Right cardiac atrium (tissue), 5 donors: ENCODE data around the gene VPS41. TPM values are rescaled to one million over a fixed set of nuclear protein-coding genes. Genes with fewer than 3 reads are reported as not detected.
"Not testable (repeated sequence)": the region's sequence is repeated elsewhere in the genome, so short reads cannot be mapped to it uniquely, and the experiment has no call there.

ENCODE experiments used
- ATAC-seq, 2 donors: fragments of 200-7000 bp; cut with Tn5 transposase; one replicate each; pipeline versions ENCODE4 v1.8.0 to v1.9.1; 2020; ENCODE audit warnings: moderate library complexity in 2 of 2, mild to moderate bottlenecking in 1 of 2
- DNase-seq, 3 donors: peaks; one replicate each; pipeline ENCODE4 v3.0.0-alpha.2; 2020
- H3K27ac ChIP-seq: one replicate; pipeline ENCODE4 v1.5.1; 2013; ENCODE audit warnings: mild to moderate bottlenecking, low read length, control low read depth, moderate library complexity
- H3K27me3 ChIP-seq: one replicate; pipeline ENCODE4 v1.6.1; 2013; ENCODE audit not compliant: control insufficient read depth, insufficient read depth
- H3K4me1 ChIP-seq: one replicate; pipeline ENCODE4 v1.6.1; 2013; ENCODE audit warnings: low read length; ENCODE audit not compliant: control insufficient read depth, insufficient read depth
- H3K4me3 ChIP-seq: one replicate; pipeline ENCODE4 v1.5.1; 2013; ENCODE audit warnings: low read length, control low read depth
- H3K9me3 ChIP-seq: one replicate; pipeline ENCODE4 v1.6.1; 2013; ENCODE audit warnings: low read length; ENCODE audit not compliant: control insufficient read depth
- WGBS: extraction: QIAGEN DNeasy Blood & Tissue Kit; methylation state at CpG from one replicate; pipeline ENCODE4 v1.1.7; 2013; 5-methylcytosine and 5-hydroxymethylcytosine counted together
- intact Hi-C, 4 donors: fragments of 100-400 bp; cut with DNase I; formaldehyde crosslinking; loops; one replicate each; pipeline versions ENCODE4 v1.11.0 to v1.14.0; 2022 to 2023
- polyA plus RNA-seq: library from polyadenylated mRNA; stranded (reverse); fragments of 200-250 nt; gene quantifications from one replicate; pipeline ENCODE4 v1.2.3, GENCODE V29; 2013
- total RNA-seq, 4 donors: library from RNA; stranded (reverse); fragmentation: NEBNext Ultra II Directional; extraction: Animal tissue kit (Norgen Biotek cat#: 25700); gene quantifications; one replicate each; pipeline ENCODE4 v1.2.1, GENCODE V29; 2021
- donor health status: healthy with polysubstance abuse.
- donor health status: DM: no; HTN: yes; CAD: no.
- donor health status: DM: no; HTN: no; CAD: no.
- donor health status: DM: no; HTN: yes; CAD: no; lungs with severe emphysema.
- donor health status: DM: yes; HTN: yes; CAD: no.

Gene VPS41
- total and polyA plus RNA-seq, 5 donors, result 11.5 to 54.7 (median 45.5) TPM

- H3K9me3 ChIP-seq, result no peaks in the 10 kb centered on the region
- H3K27ac ChIP-seq, result no peak overlapping the region
- ATAC-seq, result no peak
- DNase-seq, result no peak
- H3K27me3 ChIP-seq, result no peaks in the 10 kb centered on the region
- WGBS, result 77% methylated on average over 4 of the region's 4 CpGs
- intact Hi-C loops, result no loop called here
- H3K4me3 ChIP-seq, result no peak overlapping the region
- no peaks in the 10 kb centered on the region for H3K4me1 ChIP-seq
These were observed 53.6 kb downstream of the VPS41 start for GRCh38 chr7:38855386-38855785.

GRCh38 chr7:38854947-38855346 lies 54.0 kb downstream of the VPS41 start:
- H3K4me3 ChIP-seq, H3K9me3 ChIP-seq, ATAC-seq, H3K4me1 ChIP-seq, intact Hi-C loops, H3K27ac ChIP-seq, DNase-seq, H3K27me3 ChIP-seq: not testable (repeated sequence)
- 98% methylated on average over 7 of the region's 7 CpGs for whole genome bisulfite sequencing

- WGBS, result 90% methylated on average over 2 of the region's 2 CpGs
- no peaks in the 10 kb centered on the region for H3K9me3 ChIP-seq
- no peak overlapping the region for H3K27ac ChIP-seq
- no peaks in the 10 kb centered on the region for H3K4me1 ChIP-seq
- ATAC-seq (no peak), DNase-seq (no peak)
- intact Hi-C loops, result no loop called here
- no peak overlapping the region for H3K4me3 ChIP-seq
- H3K27me3 ChIP-seq, result no peaks in the 10 kb centered on the region
These were observed 57.7 kb downstream of the VPS41 start for GRCh38 chr7:38851321-38851720.

DNA sequence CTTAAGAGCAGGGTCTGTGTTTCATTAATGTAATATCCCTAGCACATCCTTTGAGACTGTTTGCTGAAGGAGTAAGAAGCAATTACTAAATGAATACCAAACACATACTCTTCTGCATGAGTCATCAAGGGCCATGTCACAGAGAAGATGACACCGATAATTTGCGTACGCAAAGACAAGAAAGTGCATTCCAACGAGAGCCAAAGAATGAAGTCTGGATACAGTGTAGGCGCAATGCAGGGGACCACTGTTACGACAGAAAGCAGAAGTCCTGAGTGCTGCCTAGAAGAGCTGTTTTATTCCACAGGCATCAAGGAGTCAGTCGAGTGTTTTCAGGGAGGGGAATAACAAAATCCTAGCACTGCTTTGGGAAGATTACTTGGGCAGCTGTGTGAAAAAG lies 62.7 kb downstream of the VPS41 start:
- no peak for DNase-seq
- intact Hi-C loops, result no loop called here
- 87% methylated on average over 7 of the region's 7 CpGs for WGBS
- Histone ChIP-seq H3K27ac (no peak overlapping the region), H3K4me3 (no peak overlapping the region), H3K27me3 (no peaks in the 10 kb centered on the region), H3K4me1 (no peaks in the 10 kb centered on the region), H3K9me3 (no peaks in the 10 kb centered on the region)
- ATAC-seq, result no peak

DNA sequence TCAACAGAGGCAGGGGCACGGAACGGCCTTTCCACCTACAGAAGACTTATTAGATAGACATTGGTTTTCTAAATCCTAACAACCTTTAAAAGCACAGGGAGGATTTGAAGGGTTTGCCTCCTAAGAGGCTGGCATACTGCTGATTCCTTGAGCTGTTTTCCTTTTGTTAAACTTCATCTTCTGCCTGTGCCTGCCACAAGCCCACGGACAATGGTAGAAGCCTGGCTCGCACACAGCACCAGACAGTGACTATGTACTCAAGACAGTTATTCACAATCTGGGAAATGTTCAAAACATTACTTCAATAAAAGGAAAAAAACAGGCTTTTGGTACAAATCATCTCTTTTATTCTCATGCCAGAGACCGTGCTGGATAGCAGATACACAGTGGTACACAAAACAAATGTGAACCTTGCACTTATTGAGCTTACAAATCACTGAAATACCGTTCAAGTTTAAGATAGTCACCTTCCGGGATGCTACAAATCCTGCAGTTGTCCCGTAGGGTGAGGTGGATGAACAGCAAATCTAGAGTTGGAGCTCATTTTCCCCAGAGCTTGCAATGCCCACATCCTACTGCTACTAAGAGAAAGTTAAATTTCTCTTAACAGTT lies 63.9 kb downstream of the VPS41 start:
- no peak for ATAC-seq
- H3K27me3 ChIP-seq, result no peaks in the 10 kb centered on the region
- WGBS, result 95% methylated on average over 8 of the region's 8 CpGs

DNA sequence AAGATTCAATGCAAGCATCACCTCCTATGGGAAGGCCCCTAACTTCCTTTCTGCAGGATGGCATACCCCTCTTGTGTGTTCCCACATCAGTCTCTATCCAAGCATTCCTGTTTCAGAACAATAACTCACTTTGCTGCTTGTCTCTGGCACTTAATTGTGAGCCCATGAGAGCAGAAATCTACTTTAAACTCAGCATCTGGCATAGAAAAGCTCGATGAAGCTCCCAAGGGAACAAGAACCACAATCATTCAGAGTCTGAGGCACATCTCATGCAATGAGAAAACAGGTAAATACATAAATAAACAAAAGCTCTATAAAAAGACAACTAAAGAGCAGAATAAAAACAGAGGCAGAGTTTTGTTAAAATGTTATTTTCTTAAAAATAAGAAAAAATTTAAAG lies 66.2 kb downstream of the VPS41 start:
- 67% methylated on average over 1 of the region's 1 CpG for WGBS
- no peak for DNase-seq
- Histone ChIP-seq H3K9me3 (no peaks in the 10 kb centered on the region), H3K27me3 (no peaks in the 10 kb centered on the region), H3K4me1 (no peaks in the 10 kb centered on the region), H3K27ac (no peak overlapping the region), H3K4me3 (no peak overlapping the region)
- no peak for ATAC-seq
- intact Hi-C loops, result no loop called here

More for the DNA sequence above, 63.9 kb downstream of the VPS41 start:
- intact Hi-C loops, result no loop called here
- no peak overlapping the region for H3K4me3 ChIP-seq
- no peak for DNase-seq
- H3K4me1 ChIP-seq, result no peaks in the 10 kb centered on the region
- no peaks in the 10 kb centered on the region for H3K9me3 ChIP-seq
- no peak overlapping the region for H3K27ac ChIP-seq

DNA sequence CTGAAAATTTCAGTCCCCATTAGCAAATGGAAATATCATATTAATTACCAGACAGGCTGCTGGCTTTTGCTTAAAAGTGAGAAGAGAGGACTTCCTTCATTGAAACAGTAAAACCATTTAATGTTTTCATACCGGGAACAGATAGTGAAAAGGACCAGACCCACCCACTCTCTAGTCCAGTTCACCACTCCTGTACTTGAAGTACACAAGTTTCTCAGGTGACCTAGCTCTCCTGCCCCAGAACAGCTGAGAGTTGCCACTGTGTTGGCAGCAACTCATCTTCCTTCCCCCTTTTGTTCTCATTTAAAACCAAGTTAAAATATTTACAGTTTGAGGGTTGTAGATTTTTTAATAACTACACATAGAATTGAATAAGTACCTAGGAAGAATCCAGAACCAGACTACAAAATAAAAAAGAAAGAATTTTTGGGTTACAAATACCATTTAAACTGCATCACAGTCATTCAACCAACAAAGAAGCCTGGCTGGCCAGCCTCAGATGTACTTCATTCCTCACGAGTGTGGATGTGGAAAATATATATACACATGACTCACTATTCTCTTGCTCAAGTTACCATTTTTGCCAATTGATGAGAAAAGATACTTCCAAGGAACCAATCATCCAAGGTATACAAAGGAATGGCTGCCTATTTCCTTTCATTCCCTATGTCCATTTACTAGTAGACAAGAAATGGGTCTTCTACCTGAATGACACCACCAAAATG lies 68.1 kb downstream of the VPS41 start:
- H3K27me3 ChIP-seq, result no peaks in the 10 kb centered on the region
- intact Hi-C loops, result no loop called here
- ATAC-seq (no peak), DNase-seq (no peak)
- WGBS, result 77% methylated on average over 2 of the region's 2 CpGs
- H3K27ac ChIP-seq, result no peak overlapping the region
- no peaks in the 10 kb centered on the region for H3K4me1 ChIP-seq
- H3K4me3 ChIP-seq, result no peak overlapping the region
- H3K9me3 ChIP-seq, result no peaks in the 10 kb centered on the region

DNA sequence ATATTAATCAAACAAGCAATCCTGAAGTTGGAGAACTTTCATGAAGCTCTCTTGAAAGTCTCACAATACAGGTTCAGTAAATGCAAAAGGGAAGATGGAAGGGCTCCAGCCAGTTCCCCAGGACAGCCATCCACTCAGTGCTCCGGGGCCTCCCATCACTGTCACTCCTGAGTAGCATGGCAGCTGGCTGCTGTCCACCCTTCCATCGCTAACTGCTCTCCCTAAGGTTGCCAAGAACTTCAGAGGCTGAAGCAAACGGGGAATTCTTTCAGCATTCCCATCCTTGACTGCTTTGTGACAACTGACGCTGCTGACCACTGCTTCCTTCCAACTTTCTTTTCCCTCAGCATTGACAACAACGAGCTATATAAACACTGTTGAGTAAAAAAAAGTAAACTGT lies 69.1 kb downstream of the VPS41 start:
- Histone ChIP-seq H3K27me3 (no peaks in the 10 kb centered on the region), H3K4me1 (no peaks in the 10 kb centered on the region), H3K4me3 (no peak overlapping the region), H3K9me3 (no peaks in the 10 kb centered on the region), H3K27ac (no peak overlapping the region)
- WGBS, result 28% methylated on average over 5 of the region's 5 CpGs
- peak; percentile 41 to 82 (median 79) for DNase-seq
- peak; percentile 82 to 94 for ATAC-seq
- intact Hi-C loops, result no loop called here

- no peaks in the 10 kb centered on the region for H3K9me3 ChIP-seq
- no peaks in the 10 kb centered on the region for H3K27me3 ChIP-seq
- ATAC-seq (no peak), DNase-seq (no peak)
- intact Hi-C loops, result no loop called here
- H3K4me3 ChIP-seq, result no peak overlapping the region
- WGBS, result 92% methylated on average over 6 of the region's 6 CpGs
- H3K27ac ChIP-seq, result no peak overlapping the region
- no peaks in the 10 kb centered on the region for H3K4me1 ChIP-seq
These were observed 70.1 kb downstream of the VPS41 start for GRCh38 chr7:38838725-38839385.

DNA sequence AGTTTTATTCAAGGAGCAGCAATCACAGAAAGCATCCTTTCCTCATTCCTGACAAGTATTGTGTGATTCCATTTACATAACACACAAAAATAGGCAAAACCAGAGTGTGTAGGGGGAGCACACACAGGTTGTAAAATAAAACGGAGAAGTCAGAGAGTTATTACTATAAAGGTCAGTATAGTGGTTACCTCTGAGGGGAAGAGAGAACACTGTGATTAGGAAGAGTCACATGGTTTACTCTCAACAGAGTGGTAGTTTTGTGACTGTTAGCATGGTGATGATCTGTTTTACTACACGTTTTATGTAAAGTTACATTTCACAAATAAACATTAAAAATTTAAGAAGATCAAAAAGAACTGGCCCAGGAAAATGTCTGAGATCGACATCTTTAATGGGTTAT lies 74.6 kb downstream of the VPS41 start:
- 77% methylated on average over 3 of the region's 3 CpGs for WGBS
- Histone ChIP-seq H3K4me1 (no peaks in the 10 kb centered on the region), H3K9me3 (no peaks in the 10 kb centered on the region), H3K27ac (no peak overlapping the region), H3K4me3 (no peak overlapping the region), H3K27me3 (no peaks in the 10 kb centered on the region)
- DNase-seq, result no peak
- no peak for ATAC-seq
- intact Hi-C loops, result no loop called here

- no peak for DNase-seq
- H3K27ac ChIP-seq, result no peak overlapping the region
- intact Hi-C loops, result no loop called here
- H3K27me3 ChIP-seq, result no peaks in the 10 kb centered on the region
- no peaks in the 10 kb centered on the region for H3K4me1 ChIP-seq
- ATAC-seq, result no peak
- no peaks in the 10 kb centered on the region for H3K9me3 ChIP-seq
- no peak overlapping the region for H3K4me3 ChIP-seq
- 59% methylated on average over 1 of the region's 1 CpG for WGBS
These were observed 75.7 kb downstream of the VPS41 start for GRCh38 chr7:38833329-38833728.
